Measurements from ENCODE around the gene ATP5F1B.

- TF ChIP-seq, protein P1, sequence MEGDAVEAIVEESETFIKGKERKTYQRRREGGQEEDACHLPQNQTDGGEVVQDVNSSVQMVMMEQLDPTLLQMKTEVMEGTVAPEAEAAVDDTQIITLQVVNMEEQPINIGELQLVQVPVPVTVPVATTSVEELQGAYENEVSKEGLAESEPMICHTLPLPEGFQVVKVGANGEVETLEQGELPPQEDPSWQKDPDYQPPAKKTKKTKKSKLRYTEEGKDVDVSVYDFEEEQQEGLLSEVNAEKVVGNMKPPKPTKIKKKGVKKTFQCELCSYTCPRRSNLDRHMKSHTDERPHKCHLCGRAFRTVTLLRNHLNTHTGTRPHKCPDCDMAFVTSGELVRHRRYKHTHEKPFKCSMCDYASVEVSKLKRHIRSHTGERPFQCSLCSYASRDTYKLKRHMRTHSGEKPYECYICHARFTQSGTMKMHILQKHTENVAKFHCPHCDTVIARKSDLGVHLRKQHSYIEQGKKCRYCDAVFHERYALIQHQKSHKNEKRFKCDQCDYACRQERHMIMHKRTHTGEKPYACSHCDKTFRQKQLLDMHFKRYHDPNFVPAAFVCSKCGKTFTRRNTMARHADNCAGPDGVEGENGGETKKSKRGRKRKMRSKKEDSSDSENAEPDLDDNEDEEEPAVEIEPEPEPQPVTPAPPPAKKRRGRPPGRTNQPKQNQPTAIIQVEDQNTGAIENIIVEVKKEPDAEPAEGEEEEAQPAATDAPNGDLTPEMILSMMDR (IDR thresholded peaks at IDR 0.05) = no peak
- TF ChIP-seq EP300 (IDR thresholded peaks at IDR 0.05) (no peak), POLR2A (IDR thresholded peaks at IDR 0.05) (no peak)
Observed at GRCh38 chr12:56641219-56641618, 4.6 kb downstream of the ATP5F1B start.
